Stimulated activated CD8-positive, alpha-beta memory T cell treated with anti-CD3 and anti-CD28 coated beads, Interleukin-7, amount 100 ng/mL, for 24 hours (primary cell): ENCODE results near the gene COX4I2.

Source experiments
- DNase-seq: peaks from one replicate; pipeline ENCODE4 v3.0.0-alpha.2; 2020; ENCODE audit warnings: low read depth

The COX4I2 gene

GRCh38 chr20:31677553-31678260 is 40.0 kb downstream of the COX4I2 start:
- DNase-seq, result no peak

- DNase-seq, result no peak
Measured at GRCh38 chr20:31678389-31679356, 41.0 kb downstream of the COX4I2 start.

GRCh38 chr20:31679357-31680285 is 41.9 kb downstream of the COX4I2 start:
- no peak for DNase-seq

GRCh38 chr20:31680286-31681127 is 42.8 kb downstream of the COX4I2 start:
- DNase-seq, result no peak

- DNase-seq, result no peak
Measured at GRCh38 chr20:31681128-31681727, 43.5 kb downstream of the COX4I2 start.

GRCh38 chr20:31681769-31682168 is 44.1 kb downstream of the COX4I2 start:
- no peak for DNase-seq

- no peak for DNase-seq
Measured at GRCh38 chr20:31682352-31682751, 44.6 kb downstream of the COX4I2 start.

- DNase-seq, result no peak
Measured at GRCh38 chr20:31682927-31683326, 45.2 kb downstream of the COX4I2 start.

GRCh38 chr20:31684153-31685015 is 46.7 kb downstream of the COX4I2 start:
- no peak for DNase-seq

- no peak for DNase-seq
Measured at GRCh38 chr20:31685853-31686643, 48.3 kb downstream of the COX4I2 start.

GRCh38 chr20:31687777-31688176 is 50.1 kb downstream of the COX4I2 start:
- DNase-seq, result no peak

GRCh38 chr20:31689141-31689540 is 51.4 kb downstream of the COX4I2 start:
- no peak for DNase-seq

- no peak for DNase-seq
Measured at GRCh38 chr20:31690124-31690666, 52.5 kb downstream of the COX4I2 start.

- no peak for DNase-seq
Measured at GRCh38 chr20:31691646-31692275, 54.0 kb downstream of the COX4I2 start.

GRCh38 chr20:31693402-31693801 is 55.7 kb downstream of the COX4I2 start:
- DNase-seq, result no peak

- no peak for DNase-seq
Measured at GRCh38 chr20:31693987-31694661, 56.4 kb downstream of the COX4I2 start.
